ENCODE data around the gene KLHL22. TPM values are rescaled to one million over a fixed set of nuclear protein-coding genes. Genes with fewer than 3 reads are reported as not detected.
A peak's percentile ranks its signal among the peaks of the same experiment; 100 is the strongest.

Gene KLHL22
- total and polyA plus RNA-seq, 2 donors (not counting 3 experiments of a cell fraction or from before 2014, with no cell fraction given): 24.2 to 33.6 TPM

DNA sequence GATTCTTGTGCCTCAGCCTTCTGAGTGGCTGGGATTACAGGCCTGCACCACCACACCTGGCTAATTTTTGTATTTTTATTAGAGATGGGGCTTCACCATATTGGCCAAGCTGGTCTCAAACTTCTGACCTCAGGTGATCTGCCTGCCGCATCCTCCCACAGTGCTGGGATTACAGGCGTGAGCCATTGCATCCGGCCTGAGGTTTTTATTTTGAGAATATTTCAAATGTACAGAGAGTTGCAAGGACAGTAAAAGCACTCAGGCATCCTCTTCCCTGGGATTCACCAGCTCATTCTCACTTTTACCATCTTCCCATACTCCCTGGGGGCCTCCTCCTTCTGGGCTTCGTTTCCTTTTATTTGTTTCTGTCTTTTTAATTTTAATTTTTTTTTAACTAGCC, 24.0 kb upstream of the KLHL22 start:
- Histone ChIP-seq H2AFZ (ENCODE audit: low read depth, low read length) (no peak overlapping the region), H3K9me3 (replicated peaks; ENCODE audit: control insufficient read depth, insufficient read depth, low read length) (no peaks in the 10 kb centered on the region), H3K27ac (ENCODE audit: insufficient read depth, low read depth, low read length) (peak overlapping the region; percentile 58), H3K9me1 (replicated peaks; ENCODE audit: control insufficient read depth, extremely low read depth, insufficient read depth, low read length) (no peaks in the 10 kb centered on the region), H3K27me3 (ENCODE audit: control insufficient read depth in 2 of 2, insufficient read depth in 2 of 2, low read length in 2 of 2) (no peaks in the 10 kb centered on the region), H3K79me2 (ENCODE audit: control insufficient read depth, insufficient read depth, low read length) (peaks cover 93% of the 10 kb centered on the region), H3K9ac (replicated peaks; ENCODE audit: extremely low read depth, insufficient read depth, low read length) (no peak overlapping the region), H3K4me3 (replicated peaks in 1 of 3; ENCODE audit: insufficient read depth in 1 of 3, low read depth in 1 of 3, low read length in 3 of 3) (no peak overlapping the region), H4K20me1 (replicated peaks; ENCODE audit: control insufficient read depth, extremely low read depth, insufficient read depth, low read length) (peaks cover 3% of the 10 kb centered on the region), H3K36me3 (ENCODE audit: control insufficient read depth in 2 of 2, extremely low read depth in 1 of 2, insufficient read depth in 2 of 2, low read length in 2 of 2) (peaks cover 3 to 8% of the 10 kb centered on the region in 2 experiments), H3K4me1 (ENCODE audit: control insufficient read depth, extremely low read depth, insufficient read depth, low read length) (peaks cover 54% of the 10 kb centered on the region), H3K4me2 (ENCODE audit: insufficient read depth, low read length) (no peak overlapping the region)
- no peak for FAIRE-seq
- no TSS peak for BruUV-seq (replicated peaks)
- no peak for DNase-seq (ENCODE audit: low read depth, low spot score)
- CTCF ChIA-PET: interaction anchor here (0.6 to 1.5 kb wide), 7 partner anchors 8 to 101 kb away, joined by 3 to 5 read pairs (median 3); partner anchors contain the start of gene MED15
- dilution Hi-C loops (cut with MboI; ENCODE audit: extremely low pct_ligation_motif_present, low sequenced_read_pairs): no loop called here
- intact Hi-C loops (cut with micrococcal nuclease): no loop called here
- TF ChIP-seq, protein P1, sequence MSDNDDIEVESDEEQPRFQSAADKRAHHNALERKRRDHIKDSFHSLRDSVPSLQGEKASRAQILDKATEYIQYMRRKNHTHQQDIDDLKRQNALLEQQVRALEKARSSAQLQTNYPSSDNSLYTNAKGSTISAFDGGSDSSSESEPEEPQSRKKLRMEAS (IDR thresholded peaks at IDR 0.05; ENCODE audit: insufficient read depth, insufficient read length): no peak
- TF ChIP-seq JUN (IDR thresholded peaks at IDR 0.05; ENCODE audit: borderline replicate concordance, insufficient read depth, insufficient read length, low read depth) (no peak), POLR2A (IDR thresholded peaks at IDR 0.05; ENCODE audit: low read depth, low read length) (no peak), EZH2 (IDR thresholded peaks at IDR 0.05; ENCODE audit: borderline replicate concordance, low read depth, low read length, severe bottlenecking) (no peak), MYC (IDR thresholded peaks at IDR 0.05; ENCODE audit: low read depth, low read length) (no peak), POLR2AphosphoS5 (IDR thresholded peaks at IDR 0.05; ENCODE audit: insufficient read depth, low read depth, low read length) (no peak), FOS (IDR thresholded peaks at IDR 0.05; ENCODE audit: borderline replicate concordance, insufficient read depth, low read length) (no peak)
- TF ChIP-seq, protein P2, sequence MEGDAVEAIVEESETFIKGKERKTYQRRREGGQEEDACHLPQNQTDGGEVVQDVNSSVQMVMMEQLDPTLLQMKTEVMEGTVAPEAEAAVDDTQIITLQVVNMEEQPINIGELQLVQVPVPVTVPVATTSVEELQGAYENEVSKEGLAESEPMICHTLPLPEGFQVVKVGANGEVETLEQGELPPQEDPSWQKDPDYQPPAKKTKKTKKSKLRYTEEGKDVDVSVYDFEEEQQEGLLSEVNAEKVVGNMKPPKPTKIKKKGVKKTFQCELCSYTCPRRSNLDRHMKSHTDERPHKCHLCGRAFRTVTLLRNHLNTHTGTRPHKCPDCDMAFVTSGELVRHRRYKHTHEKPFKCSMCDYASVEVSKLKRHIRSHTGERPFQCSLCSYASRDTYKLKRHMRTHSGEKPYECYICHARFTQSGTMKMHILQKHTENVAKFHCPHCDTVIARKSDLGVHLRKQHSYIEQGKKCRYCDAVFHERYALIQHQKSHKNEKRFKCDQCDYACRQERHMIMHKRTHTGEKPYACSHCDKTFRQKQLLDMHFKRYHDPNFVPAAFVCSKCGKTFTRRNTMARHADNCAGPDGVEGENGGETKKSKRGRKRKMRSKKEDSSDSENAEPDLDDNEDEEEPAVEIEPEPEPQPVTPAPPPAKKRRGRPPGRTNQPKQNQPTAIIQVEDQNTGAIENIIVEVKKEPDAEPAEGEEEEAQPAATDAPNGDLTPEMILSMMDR (IDR thresholded peaks at IDR 0.05; ENCODE audit: extremely low read depth in 1 of 2, insufficient read depth in 1 of 2, low read depth in 1 of 2, low read length in 2 of 2): no peak
- POLR2A ChIA-PET: interaction anchor here (1.2 kb wide), 1 partner anchor 12 kb away, joined by 4 read pairs; the partner anchor contains the start of gene MED15

All from endothelial cell of umbilical vein (primary cell).